HCT116 (cell line): Measurements from ENCODE around the gene USP7.

Experiments
- CTCF ChIP-seq, 3 experiments: fragments of 200-600 bp in 1 of 3; sonication (generic) in 1 of 3; IDR thresholded peaks in 2 of 3; conservative IDR thresholded peaks in 1 of 3; 2 replicates each; pipeline ENCODE4 v1.5.1; 2012 to 2017; ENCODE audit warnings: low read depth in 2 of 3, low read length in 2 of 3, antibody characterized with exemption in 1 of 3, borderline replicate concordance in 1 of 3, control low read depth in 1 of 3, mild to moderate bottlenecking in 1 of 3, mixed read lengths in 1 of 3, mixed run types in 1 of 3, moderate library complexity in 1 of 3; ENCODE audit not compliant: insufficient read depth in 1 of 3
- EGR1 ChIP-seq: IDR thresholded peaks from 2 replicates; pipeline ENCODE4 v1.6.1; 2012; ENCODE audit warnings: low read depth
- EZH2 ChIP-seq: fragments of 200-600 bp; sonication (generic); IDR thresholded peaks from 2 replicates; pipeline ENCODE4 v1.6.1; 2017; ENCODE audit warnings: antibody characterized with exemption, mixed run types
- POLR2A ChIP-seq: IDR thresholded peaks from 2 replicates; pipeline ENCODE4 v1.7.0; 2011; ENCODE audit warnings: borderline replicate concordance; ENCODE audit not compliant: insufficient read depth, insufficient read length; ENCODE audit errors: extremely low read depth
- POLR2AphosphoS5 ChIP-seq: IDR thresholded peaks from 2 replicates; pipeline ENCODE4 v1.6.1; 2011; ENCODE audit warnings: mild to moderate bottlenecking, low read depth, low read length, moderate library complexity
- RAD21 ChIP-seq: IDR thresholded peaks from 2 replicates; pipeline ENCODE4 v1.6.1; 2012; ENCODE audit warnings: low read depth, mild to moderate bottlenecking
- SP1 ChIP-seq: IDR thresholded peaks from 2 replicates; pipeline ENCODE4 v1.6.1; 2012; ENCODE audit warnings: low read depth
- YY1 ChIP-seq: IDR thresholded peaks from 2 replicates; pipeline ENCODE4 v1.6.1; 2011; ENCODE audit warnings: low read length, low read depth, moderate library complexity, mild to moderate bottlenecking; ENCODE audit not compliant: insufficient replicate concordance; ENCODE audit errors: extremely low read depth
- ZNF274 ChIP-seq: fragments of 200-500 bp; sonication (Bioruptor generic); IDR thresholded peaks from 2 replicates; pipeline ENCODE4 v1.6.1; 2014; ENCODE audit warnings: mild to moderate bottlenecking, low read depth, low read length, inconsistent platforms
- TF ChIP-seq, protein P1 (sequence below): IDR thresholded peaks from 2 replicates; pipeline ENCODE4 v1.6.1; 2012
- TF ChIP-seq, protein P2 (sequence below): IDR thresholded peaks from 2 replicates; pipeline ENCODE4 v1.6.1; 2011; ENCODE audit warnings: mild to moderate bottlenecking, low read length, moderate library complexity; ENCODE audit not compliant: insufficient replicate concordance; ENCODE audit errors: extremely low read depth

DNA sequence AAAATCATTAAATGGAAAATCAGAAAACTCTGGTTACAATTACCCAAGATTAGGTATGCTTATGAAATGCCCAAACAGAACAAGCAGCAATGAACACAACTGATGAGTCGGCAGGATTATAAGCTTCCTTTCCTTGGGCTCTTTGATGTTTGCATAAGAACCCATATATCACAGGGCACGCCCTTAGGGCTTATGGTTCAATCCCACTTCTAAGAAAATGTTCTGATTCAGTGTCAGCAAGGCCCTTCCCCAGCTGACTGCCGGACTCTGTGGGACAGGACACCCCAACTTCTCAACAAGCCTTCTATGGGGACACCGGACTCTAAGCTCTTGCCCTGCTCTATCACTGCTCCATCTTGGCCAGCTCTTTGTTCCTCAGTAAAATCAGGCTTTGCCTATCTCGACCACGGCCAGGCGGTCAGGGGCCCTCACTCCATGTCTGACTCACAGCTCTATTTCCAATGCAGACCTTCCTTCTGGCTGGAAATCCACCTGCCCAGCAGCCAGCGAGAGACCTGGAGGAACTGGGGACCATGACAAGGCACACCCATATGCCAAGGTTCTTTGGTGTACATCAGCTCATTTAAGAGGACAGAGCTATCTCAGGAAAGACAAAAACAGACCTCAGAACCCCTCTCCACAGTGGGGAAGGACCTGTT lies 54.8 kb downstream of the USP7 start:
- TF ChIP-seq CTCF (IDR thresholded peaks at IDR 0.05 in 2 of 3, conservative IDR thresholded peaks at IDR 0.05 in 1 of 3; ENCODE audit: borderline replicate concordance in 1 of 3, insufficient read depth in 1 of 3, low read depth in 2 of 3, low read length in 2 of 3), result no peak
- TF ChIP-seq EGR1, result no peak
- TF ChIP-seq, protein P1, sequence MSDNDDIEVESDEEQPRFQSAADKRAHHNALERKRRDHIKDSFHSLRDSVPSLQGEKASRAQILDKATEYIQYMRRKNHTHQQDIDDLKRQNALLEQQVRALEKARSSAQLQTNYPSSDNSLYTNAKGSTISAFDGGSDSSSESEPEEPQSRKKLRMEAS, result no peak
- TF ChIP-seq SP1, result no peak
- TF ChIP-seq, protein P2, sequence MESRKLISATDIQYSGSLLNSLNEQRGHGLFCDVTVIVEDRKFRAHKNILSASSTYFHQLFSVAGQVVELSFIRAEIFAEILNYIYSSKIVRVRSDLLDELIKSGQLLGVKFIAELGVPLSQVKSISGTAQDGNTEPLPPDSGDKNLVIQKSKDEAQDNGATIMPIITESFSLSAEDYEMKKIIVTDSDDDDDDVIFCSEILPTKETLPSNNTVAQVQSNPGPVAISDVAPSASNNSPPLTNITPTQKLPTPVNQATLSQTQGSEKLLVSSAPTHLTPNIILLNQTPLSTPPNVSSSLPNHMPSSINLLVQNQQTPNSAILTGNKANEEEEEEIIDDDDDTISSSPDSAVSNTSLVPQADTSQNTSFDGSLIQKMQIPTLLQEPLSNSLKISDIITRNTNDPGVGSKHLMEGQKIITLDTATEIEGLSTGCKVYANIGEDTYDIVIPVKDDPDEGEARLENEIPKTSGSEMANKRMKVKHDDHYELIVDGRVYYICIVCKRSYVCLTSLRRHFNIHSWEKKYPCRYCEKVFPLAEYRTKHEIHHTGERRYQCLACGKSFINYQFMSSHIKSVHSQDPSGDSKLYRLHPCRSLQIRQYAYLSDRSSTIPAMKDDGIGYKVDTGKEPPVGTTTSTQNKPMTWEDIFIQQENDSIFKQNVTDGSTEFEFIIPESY, result no peak
- no peak for TF ChIP-seq POLR2A
- TF ChIP-seq RAD21, result no peak
- TF ChIP-seq ZNF274, result no peak
- TF ChIP-seq EZH2, result no peak
- TF ChIP-seq YY1, result no peak
- no peak for TF ChIP-seq POLR2AphosphoS5
